GM12892 (cell line): ENCODE data around the gene SOWAHC.

Experiments
- POLR2A ChIP-seq: IDR thresholded peaks from 2 replicates; pipeline ENCODE4 v1.6.1; 2011; ENCODE audit warnings: low read depth, low read length, control low read depth
- POLR2AphosphoS5 ChIP-seq: IDR thresholded peaks from 2 replicates; pipeline ENCODE4 v1.6.1; 2011; ENCODE audit warnings: low read depth, low read length, control low read depth

- no peak for TF ChIP-seq POLR2A
- no peak for TF ChIP-seq POLR2AphosphoS5
These were observed 23.0 kb upstream of the SOWAHC start for GRCh38 chr2:109591206-109591605.
